ENCODE results near the gene ATXN2. TPM values are rescaled to one million over a fixed set of nuclear protein-coding genes. Genes with fewer than 3 reads are reported as not detected.

ATXN2 gene
- total RNA-seq, 1 donor from 2014 or later, result 12.3 TPM

DNA sequence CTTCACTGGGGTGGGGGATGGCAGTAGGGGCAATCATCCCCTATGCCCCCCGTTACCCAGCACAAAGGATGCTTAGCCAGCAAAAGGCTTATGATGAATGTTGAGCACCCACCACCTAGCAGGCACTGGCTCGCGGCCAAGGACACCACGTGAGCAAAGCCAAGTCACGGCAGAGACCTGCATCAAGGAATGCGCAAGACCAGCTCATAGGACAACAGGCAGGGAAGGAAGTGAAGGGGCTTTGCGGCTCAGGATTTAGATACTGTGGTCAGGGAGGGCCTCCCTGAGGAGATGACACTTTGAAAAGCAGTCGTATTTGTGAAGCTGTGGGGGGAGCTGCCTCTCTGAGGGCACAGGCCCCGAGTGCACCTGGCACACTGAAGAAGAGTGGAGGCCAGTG, 160.6 kb downstream of the ATXN2 start:
- no peak for DNase-seq (ENCODE audit: low read depth, low spot score)

DNA sequence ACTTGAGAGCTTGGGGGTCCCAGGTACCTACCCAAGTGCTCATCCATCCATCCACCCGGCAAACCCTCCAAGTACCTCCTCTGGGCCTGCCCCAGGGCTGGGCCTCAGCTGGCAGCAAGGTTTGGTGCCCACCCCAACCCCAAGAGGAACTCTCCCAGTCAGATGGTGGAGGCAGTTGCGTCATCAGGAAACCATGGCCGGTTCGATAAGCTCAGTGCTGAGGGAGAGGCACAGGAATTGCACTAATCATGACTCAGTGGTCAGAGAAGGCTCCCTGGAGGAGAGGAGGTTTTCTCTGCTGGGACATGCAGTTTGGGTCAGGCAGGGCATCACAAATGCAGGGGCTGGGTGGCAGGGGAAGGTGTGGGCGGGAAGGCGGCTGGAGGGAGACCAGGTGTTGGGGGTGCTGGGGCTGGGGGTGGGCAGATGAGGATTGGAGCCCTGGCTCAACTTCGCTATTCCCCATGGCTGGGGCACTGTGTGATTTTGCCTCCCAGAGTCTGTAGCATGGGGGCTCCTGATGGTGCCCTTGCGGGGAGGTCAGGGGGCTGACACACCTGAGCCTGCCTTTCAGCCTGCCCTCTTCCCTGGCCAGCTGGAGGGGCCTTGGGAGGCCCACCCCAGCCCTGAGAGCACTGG, 161.2 kb downstream of the ATXN2 start:
- peak; percentile 91 for DNase-seq (ENCODE audit: low read depth, low spot score)

DNA sequence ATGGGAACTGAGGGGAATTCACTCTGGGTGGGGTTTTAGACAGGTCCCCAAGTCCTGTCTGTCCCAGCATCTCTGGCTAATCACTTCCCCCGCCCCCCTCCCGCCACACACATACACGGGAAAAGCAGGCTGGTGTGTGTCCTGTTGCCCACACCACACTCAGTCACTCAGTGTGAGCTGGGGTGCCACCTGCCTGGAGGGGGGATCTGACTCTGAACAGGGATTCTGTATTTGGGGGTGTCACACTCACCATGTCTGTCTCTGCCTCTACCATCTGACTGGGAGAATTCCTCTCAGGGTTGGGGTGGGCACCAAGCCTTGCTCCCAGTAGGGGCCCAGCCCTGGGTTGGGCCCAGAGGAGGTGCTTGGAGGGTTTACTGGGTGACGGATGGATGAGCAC, 162.3 kb downstream of the ATXN2 start:
- DNase-seq (ENCODE audit: low read depth, low spot score), result no peak

DNA sequence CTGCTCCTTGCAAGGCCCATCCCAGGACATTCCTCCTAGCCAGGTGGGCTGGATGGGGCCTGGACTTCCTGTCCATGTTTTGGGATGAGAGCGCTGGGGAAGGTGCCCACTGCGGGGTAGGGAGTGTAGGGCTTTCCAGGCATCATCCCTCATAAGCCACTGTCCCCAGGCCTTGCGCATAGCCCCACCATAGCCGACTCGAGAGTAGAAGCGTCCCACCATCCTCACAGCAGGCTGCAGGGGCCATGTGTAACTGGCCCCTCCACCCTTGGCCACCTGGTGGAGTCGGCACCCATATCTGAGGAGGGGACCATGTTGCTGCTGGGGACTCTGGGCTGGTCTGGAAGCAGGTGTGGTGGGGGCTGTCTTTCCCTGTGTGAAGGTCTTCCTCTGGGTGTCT, 162.8 kb downstream of the ATXN2 start:
- no peak for DNase-seq (ENCODE audit: low read depth, low spot score)

DNA sequence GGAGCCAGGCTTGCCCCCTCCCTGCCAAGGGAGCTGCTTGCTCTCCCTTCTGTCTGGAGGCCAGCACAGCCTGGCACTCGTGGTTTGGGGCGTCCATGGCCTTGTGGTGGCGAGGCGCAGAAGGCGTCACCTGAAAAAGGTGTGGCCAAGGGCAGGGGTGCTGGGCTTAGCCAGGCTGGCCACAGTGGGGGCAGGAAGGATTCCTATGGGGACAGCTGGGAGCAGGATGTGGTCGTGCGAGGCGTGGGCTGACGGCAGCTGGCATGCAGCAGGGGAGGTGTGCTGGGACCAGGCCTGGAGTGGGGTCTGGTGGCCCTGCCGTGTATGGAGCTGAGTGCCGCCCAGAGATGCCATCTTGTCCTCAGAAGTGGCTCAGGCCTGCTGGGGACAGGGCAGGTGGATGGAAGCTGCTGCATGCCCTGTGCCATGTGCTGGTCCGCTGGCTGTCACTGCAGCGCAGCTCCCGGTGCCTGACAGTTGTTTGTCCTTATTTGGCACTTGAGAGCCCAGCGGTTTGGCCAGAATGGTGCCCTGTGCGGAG, 163.4 kb downstream of the ATXN2 start:
- no peak for DNase-seq (ENCODE audit: low read depth, low spot score)

DNA sequence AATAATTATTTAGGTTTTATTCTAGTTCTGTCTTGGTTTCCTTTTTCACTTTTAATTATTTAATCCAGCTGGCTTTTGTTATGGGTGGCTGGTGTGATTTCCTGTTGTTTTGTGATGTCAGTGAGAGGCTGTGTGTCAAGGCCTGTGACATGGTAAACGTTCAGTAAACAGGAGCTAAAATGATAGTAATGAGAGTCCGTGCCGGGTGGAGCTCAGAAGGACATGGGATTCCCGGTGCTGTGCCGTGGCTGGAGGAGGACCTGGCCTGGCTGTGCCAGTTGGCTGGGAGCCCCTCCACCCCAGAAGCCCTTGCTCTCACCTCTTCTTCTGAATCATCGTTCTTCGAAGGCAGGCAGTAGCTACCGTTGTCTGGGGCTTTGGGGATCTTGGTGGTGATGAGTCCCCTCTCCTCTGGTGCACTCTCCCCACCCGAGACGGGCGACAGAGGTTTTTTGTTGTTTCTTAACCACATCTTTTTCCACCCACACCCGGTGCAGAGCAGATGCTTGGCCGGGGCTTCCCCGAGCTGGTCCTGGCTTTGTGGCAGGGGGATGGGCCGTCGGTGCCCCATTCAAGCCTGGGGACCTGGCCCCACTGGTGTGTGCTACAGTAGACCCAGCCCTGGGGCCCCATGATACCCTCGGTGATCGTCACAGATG, 164.3 kb downstream of the ATXN2 start:
- DNase-seq (ENCODE audit: low read depth, low spot score), result peak; percentile 51

DNA sequence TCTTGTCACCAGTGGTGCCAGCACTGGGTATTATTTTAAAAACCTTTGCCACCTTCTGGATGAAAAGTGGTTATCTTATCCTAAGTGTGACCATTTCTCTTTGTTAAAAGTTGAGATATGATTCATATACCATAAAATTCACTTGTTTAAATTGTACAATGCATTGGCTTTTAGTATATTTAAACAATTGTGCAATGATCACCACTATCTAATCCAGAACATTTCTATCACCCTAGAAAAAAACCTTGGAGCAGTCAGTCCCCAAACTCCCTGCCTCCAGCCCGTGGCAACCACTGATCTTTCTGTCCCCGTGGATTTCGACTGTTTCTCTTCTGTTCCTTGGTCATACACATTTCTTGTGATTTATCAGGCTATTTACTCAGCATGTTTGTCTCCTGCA, 165.1 kb downstream of the ATXN2 start:
- no peak for DNase-seq (ENCODE audit: low read depth, low spot score)

DNA sequence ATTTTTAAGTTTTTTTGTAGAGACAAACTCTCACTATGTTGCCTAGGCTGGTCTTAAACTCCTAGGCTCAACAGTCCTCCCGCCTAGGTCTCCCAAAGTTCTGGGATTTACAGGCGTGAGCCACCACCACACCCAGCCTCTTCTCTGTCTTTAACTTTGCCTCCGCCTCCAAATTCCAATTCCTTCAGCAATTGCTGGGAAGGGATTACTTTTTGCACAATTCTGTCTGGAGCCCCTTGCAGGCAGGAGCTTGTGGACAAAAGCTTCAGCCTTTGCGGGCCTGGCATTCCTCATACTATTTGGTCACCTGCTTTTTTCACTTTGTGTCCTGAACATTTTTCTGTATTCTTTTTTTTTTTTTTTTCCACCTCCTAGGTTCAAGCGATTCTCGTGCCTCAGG, 167.3 kb downstream of the ATXN2 start:
- DNase-seq (ENCODE audit: low read depth, low spot score), result no peak

DNA sequence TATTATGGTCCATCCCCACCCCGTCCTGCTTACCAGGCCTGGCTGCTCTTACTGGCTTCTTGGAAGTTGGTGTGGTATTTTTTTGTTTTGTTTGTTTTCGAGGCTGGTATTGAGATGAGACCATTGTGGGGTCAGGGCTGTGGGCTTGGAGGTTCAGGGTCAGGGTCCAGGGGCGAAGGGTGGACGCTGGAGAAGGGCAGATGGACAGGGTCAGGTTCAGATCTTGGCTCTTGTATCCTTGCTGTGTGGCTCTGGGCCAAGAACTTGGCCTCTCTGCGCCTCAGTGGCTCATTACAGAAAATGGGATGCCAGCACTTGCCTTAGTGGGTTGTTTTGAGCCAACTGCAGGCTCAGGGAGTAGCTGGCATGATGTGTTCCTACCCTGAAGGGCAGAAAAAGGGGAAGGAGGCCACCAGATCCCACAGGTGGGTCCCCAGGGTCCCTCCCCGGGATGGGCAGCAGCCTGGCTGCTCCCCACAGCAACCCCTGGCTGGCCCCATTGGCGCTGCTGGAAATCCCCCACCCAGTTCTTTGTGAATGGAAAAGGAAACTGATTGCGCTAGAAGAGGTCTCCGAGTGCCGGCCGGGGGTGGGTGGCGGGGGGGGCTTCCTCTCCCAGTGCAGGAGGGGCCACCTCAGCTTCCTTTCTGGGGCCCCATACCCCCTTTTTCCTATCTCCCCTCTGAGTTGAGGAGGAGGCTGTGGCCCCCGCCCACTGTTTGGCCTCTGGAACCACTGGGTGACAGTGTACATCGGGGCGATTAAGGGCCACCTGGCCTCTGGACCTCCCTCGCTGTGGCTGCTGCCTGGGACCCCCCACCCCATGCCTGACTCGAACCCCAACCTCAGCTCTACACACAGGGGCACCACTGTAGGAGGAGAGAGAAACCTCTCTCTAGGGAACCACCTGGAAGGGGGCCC, 168.4 kb downstream of the ATXN2 start:
- no peak for DNase-seq (ENCODE audit: low read depth, low spot score)

DNA sequence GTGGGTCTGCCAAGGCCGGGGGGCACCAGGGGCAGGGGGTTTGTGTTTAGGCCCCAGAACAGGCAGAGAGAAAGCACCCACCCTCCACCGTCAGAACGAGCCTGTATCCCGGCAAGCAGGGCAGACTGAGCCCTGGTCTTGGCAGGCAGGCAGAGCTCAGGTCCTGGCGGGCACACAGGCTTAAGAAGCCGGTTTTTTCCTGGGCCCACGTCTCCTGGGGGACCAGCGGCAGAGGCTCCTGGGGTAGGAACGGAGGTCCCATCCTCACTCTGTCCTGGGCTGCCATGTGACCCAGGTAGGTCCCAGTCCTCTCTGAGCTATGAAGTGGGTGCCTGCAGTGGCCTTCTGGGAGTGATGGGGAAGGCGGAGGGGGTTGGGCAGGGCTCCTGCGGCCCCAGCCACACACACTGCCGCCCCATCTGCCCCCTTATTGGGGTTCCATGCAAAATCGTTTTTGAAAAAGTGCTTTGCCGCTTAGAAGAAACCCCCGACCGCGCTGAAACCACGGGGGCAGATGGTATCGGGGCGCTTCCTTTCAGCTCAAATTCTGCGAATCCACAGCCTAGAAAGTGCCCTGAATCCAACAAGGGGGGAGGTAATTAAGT, 169.2 kb downstream of the ATXN2 start:
- no peak for DNase-seq (ENCODE audit: low read depth, low spot score)

DNA sequence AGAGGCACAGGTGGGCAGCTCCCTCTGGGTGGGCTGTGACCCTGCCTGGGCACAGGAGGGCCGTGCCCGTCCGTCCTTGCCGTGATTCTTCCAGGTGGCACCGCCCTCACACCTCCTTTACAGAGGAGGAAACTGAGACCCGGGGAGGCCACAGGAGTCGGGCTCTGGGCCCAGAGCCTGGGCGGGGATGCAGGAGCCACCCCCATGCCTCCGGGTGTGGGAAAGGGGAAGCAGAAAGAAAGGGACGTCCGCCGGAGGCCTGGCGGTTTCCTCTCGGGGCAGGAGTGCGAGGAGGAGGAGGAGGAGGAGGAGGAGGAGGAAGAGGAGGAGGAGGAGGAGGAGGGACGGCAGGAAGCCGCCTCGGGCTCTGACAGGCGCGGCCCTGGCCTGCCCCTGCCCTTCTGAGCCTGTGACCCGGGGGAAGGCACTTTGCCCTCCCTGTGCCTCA, 170.4 kb downstream of the ATXN2 start:
- DNase-seq (ENCODE audit: low read depth, low spot score), result no peak

DNA sequence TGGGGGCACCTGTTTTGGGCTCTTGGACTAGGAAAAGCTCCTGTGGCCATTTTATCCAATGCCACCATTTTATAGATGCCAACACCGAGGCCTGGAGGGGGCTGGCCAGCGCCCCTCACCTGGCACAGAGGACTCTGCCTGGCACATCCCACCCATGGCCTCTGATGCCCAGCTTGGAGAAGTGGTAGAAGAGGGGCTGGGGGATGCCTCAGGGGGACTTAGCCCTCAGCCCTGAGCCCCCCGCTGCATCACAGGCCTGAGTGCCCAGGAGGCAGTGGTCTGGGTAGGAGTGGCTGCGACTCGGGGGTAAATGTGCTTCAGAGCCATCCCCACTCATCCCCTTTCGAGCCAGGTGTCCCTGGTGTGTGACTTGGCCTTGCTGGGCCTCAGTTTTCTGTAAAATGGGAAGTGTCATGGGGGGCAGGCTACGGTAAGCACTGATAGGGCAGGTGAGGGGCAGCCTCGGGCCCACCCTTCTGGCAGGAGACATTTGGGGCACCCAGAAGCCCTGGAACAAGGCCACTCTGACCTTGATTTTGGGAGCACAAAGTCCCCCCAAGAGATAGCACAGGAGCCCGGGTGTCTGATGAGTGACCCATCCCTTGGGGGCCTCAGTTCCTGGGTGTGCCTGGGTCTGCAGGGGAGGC, 170.9 kb downstream of the ATXN2 start:
- DNase-seq (ENCODE audit: low read depth, low spot score), result no peak

DNA sequence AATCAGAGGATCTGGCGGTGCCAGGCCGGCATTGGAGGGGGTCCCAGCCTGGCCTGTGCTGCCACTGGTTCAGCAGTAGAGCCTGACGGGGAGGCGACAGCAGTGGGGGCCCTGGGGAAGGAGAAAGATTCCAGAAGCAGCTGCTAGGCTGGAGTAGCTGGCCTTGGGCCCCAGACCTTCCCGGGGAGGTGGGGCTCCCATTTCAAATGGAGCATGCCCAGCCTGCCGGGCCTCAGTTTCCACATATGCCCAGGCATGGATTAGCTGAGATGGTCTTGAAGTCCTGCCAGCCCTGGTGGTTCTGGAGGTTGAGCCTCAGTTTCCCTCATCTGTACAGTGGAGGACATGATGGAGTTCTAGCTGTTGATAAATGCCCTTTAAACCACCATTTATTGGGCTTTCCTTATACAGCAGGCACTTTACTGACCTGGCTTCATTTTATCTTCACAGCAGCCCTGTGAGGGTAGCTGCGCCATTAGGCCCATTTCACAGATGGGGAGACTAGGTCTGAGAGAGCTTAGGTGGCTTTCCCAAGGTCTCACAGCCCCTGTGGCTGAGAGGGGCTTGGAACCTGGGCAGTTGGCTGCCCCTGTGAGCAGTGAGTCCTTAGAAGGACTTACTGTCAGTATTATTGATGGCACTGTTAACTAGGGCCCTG, 171.6 kb downstream of the ATXN2 start:
- DNase-seq (ENCODE audit: low read depth, low spot score), result no peak

DNA sequence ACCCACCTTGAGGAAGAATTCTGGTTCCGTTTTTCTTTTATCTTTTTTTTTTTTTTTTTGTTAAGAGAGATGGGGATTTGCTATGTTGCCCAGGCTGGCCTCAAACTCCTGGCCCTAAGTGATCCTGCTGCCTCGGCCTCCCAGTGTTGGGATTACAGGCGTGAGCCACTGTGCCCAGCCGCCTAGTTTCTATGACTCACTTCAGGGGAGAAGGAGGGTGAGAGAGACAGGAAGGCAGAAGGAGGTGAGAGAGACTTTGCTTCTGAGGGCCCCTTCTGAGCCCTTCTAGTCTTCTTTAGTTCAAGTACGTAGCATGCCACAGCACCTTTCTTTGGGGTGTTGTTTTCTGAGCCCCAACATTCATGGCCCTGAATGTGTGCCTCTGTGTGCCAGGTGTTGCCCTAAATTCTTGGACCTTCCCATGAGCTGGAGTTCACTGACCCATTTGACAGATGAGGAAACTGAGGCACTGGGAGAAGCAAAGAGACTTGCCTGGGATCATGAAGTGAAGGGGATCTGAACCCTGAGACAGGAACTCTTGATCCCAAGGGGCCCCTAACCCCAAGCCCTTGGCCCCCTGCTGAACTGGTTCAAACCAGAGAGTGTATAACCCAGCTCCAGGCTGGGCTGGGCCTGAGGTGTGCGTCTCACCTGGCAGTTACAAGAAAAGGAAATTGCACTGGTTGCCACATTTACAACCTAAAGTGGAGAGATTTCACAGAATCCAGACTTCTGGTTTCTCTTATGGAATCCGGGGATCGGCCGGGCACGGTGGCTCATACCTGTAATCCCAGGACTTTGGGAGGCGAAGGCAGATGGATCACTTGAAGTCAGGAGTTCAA, 172.6 kb downstream of the ATXN2 start:
- DNase-seq (ENCODE audit: low read depth, low spot score), result no peak

DNA sequence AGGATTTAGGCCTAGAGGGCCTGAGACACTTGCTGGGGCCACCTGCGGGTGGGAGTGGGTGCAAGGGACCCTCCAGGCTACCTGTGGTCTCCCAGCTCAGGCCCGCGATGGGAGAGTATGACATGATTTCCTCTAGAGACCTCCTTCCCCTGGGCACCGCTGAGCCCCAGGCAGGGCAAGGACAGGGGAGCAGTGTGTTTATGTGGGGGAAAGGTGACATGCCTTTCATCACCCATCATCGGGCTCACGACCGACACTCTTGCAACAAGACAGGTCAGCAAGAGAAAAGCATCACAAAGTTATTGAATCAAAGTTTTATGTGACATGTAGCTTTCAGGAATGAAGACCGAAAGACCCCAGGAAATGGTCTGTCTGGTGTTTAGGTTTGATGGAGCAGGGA, 173.5 kb downstream of the ATXN2 start:
- no peak for DNase-seq (ENCODE audit: low read depth, low spot score)

DNA sequence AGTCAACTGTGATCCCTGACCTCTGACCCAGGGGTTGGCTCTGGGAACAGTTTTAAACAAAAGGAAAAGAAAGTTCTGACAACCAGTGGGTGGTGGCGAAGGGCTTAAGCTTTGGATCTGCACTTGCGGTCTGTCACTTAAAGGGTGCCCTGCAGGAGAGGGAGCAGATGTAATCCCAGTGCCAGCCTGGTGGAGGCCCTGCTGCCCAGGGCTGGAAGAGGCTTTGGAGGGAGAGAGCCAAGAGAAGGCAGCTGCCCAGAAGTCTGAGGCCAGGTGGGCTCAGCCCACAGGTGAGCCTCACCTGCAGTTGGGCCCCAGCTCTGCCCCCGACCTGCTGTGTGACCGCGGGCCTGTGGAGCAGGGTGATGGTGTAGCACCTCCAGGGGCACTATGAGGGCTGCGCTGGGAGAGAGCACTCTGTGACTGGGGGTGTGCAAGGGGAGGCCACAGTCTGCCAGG, 174.3 kb downstream of the ATXN2 start:
- DNase-seq (ENCODE audit: low read depth, low spot score), result no peak

DNA sequence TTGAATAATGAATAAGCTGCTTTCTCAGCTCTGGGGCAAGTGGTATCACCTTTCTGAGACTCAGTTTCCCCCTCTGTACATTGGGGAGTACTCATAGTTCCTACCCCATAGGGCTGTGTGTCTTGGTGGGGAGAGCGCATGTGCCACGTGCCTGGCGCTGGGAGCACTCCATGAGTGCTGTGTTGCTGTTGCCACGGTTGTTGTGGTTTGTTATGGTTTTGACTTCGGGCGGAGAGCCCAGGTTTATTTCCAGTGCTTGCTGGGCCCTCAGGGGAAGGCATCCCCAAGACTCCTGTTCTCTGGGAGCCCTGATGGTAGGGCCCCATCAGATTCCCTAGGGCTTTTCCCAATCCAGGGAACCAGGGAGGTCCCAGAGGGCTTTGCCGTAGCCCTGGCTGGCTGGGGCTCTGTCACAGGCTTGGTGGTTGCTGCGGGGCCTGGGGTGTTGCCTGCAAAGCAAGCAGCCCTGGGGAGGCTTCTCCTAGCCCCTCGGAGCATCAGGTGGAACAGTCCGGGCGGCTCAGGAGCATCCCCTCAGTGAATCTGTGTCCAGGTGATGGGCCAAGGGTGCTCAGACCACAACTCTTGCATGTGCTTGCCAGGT, 174.8 kb downstream of the ATXN2 start:
- no peak for DNase-seq (ENCODE audit: low read depth, low spot score)

DNA sequence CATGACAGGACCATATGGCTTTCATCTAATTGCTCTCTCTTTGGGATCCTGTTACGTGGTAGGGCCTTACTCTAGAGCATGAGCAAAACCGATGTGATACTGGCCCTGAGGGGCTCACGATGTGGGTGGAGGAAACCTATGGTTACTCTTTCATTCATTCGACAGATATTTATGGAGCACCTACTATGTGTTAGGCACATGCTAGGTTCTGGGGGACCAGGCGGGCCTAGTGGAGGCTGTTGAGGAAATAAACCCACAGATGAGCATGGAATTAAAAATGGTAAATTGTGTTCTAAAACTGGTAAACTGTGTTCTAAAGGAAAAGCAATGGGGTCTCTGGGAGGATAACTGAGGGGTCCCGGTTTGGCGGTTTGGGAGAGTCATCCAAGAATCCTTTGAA, 178.6 kb downstream of the ATXN2 start:
- DNase-seq (ENCODE audit: low read depth, low spot score), result no peak

DNA sequence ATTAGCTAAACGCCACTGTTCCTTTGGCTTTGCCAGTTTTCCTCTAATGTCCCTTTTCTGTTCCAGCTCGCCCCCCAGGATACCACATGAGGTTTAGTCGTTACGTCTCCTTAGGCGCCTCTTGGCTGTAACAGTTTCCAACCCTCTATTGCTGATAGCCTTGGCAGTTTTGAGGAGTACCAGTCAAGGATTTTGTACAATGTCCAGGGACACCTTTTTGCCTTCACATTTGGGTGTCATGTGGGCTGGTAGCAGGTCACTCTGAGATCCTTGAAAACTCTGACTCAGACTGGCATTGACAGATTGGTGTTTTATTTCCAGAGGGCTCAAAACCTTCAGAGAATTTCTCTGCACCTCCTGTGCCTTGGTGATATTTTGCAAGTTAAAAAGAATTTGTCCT, 179.3 kb downstream of the ATXN2 start:
- DNase-seq (ENCODE audit: low read depth, low spot score), result no peak
